GM12801 (cell line): Measurements from ENCODE around the gene EPB41L4A.

Experiments
- CTCF ChIP-seq: IDR thresholded peaks from one replicate; pipeline ENCODE4 v1.5.1; 2011; ENCODE audit warnings: control low read depth; ENCODE audit not compliant: insufficient read length; ENCODE audit errors: extremely low read depth

EPB41L4A gene

GRCh38 chr5:112123086-112123485 lies 296.0 kb downstream of the EPB41L4A start:
- TF ChIP-seq CTCF, result no peak

GRCh38 chr5:112122353-112122752 lies 296.7 kb downstream of the EPB41L4A start:
- TF ChIP-seq CTCF, result no peak

GRCh38 chr5:112121258-112121657 lies 297.8 kb downstream of the EPB41L4A start:
- no peak for TF ChIP-seq CTCF

- TF ChIP-seq CTCF, result no peak
Measured at GRCh38 chr5:112119969-112120368, 299.1 kb downstream of the EPB41L4A start.

- no peak for TF ChIP-seq CTCF
Measured at GRCh38 chr5:112119508-112119907, 299.6 kb downstream of the EPB41L4A start.

GRCh38 chr5:112117551-112117950 lies 301.5 kb downstream of the EPB41L4A start:
- no peak for TF ChIP-seq CTCF

- no peak for TF ChIP-seq CTCF
Measured at GRCh38 chr5:112116371-112116770, 302.7 kb downstream of the EPB41L4A start.

- no peak for TF ChIP-seq CTCF
Measured at GRCh38 chr5:112113565-112113964, 305.5 kb downstream of the EPB41L4A start.
